Cardiac muscle cell (in vitro differentiated cells and primary cell): Measurements from ENCODE around the gene SLC38A4. TPM values are rescaled to one million over a fixed set of nuclear protein-coding genes. Genes with fewer than 3 reads are reported as not detected.
A peak's percentile ranks its signal among the peaks of the same experiment; 100 is the strongest.

ENCODE experiments used
- DNase-seq, 2 donors: peaks; one replicate each; pipeline versions ENCODE4 v3.0.0 to v3.0.0-alpha.2; 2010 to 2017; ENCODE audit warnings: low read depth in 1 of 2, low spot score in 1 of 2
- H3K27ac ChIP-seq: fragments of 200-600 bp; sonication (generic); 2 replicates; pipeline ENCODE4 v1.5.1; 2016
- H3K27me3 ChIP-seq: fragments of 200-600 bp; sonication (generic); 2 replicates; pipeline ENCODE4 v1.6.0; 2016; ENCODE audit warnings: control low read depth
- H3K36me3 ChIP-seq: fragments of 200-600 bp; sonication (generic); 2 replicates; pipeline ENCODE4 v1.5.1; 2016; ENCODE audit warnings: control low read depth
- H3K4me1 ChIP-seq: fragments of 200-600 bp; sonication (generic); 2 replicates; pipeline ENCODE4 v1.8.1; 2017; ENCODE audit warnings: low read depth, mild to moderate bottlenecking, mixed run types
- H3K4me3 ChIP-seq: fragments of 200-600 bp; sonication (generic); 2 replicates; pipeline ENCODE4 v1.5.1; 2016; ENCODE audit warnings: mild to moderate bottlenecking
- H3K9me3 ChIP-seq: fragments of 200-600 bp; sonication (generic); 2 replicates; pipeline ENCODE4 v1.5.1; 2017; ENCODE audit warnings: low read depth, mild to moderate bottlenecking, control low read depth
- polyA plus RNA-seq: library from polyadenylated mRNA; unstranded; fragments of >200 nt; fragmentation: Nextera tagmentation; extraction: Ambion mirVana; gene quantifications from 2 replicates; pipeline ENCODE4 v1.2.1, GENCODE V29; 2016
- total RNA-seq: library from RNA; depleted of rRNA; stranded (reverse); fragments of >200 nt; gene quantifications from 2 replicates; pipeline ENCODE4 v1.2.3, GENCODE V29; 2016
- TF ChIP-seq, protein P1 (sequence below): IDR thresholded peaks from 2 replicates; pipeline ENCODE4 v1.5.1; 2012; ENCODE audit warnings: low read depth, mild to moderate bottlenecking, low read length

Gene SLC38A4, protein sequence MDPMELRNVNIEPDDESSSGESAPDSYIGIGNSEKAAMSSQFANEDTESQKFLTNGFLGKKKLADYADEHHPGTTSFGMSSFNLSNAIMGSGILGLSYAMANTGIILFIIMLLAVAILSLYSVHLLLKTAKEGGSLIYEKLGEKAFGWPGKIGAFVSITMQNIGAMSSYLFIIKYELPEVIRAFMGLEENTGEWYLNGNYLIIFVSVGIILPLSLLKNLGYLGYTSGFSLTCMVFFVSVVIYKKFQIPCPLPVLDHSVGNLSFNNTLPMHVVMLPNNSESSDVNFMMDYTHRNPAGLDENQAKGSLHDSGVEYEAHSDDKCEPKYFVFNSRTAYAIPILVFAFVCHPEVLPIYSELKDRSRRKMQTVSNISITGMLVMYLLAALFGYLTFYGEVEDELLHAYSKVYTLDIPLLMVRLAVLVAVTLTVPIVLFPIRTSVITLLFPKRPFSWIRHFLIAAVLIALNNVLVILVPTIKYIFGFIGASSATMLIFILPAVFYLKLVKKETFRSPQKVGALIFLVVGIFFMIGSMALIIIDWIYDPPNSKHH
- total RNA-seq = 0.09 and 0.21 TPM in 2 replicates
- polyA plus RNA-seq = 0.12 and 0.49 TPM in 2 replicates

DNA sequence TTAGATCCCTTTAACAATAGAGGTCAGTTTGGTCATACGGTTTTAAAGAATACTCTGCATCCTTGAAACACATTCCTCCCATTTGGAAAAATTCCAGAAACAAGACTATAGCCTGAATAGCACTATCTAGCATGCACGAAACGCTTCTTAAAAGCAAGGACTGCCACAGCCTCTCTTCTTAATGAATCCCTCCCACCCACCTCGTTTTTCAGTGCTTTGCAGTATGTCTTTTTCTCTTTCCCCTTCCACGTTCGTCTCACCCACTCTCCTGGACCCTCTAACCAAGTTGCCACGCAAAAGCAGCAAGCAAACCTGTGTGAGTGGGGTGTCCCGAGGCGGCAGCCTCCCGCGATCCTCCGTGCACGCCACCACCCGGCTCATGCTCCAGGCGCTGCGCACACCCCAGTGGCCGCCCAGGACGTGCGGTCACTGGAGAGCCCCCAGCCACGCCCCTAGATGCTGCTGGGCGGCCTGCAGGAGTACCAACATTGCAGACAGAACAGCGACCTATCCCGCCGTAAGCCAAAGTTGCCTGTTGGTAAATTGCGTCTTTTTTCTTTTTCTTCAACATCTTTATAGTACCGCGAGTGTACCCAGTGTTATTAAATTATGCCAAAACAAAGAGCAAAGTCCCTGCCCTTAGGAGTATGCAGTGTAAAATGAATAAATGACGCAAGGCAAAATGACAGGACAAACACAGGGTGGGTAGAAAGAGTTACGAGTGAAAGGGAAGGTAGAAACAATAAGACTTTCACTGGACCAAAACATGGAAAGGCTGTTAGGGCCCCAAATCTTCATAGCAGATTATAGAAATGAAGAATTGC, at the start of gene SLC38A4:
TSS of gene SLC38A4 (minus strand) at position 407 of the 824 bp plus-strand sequence. CDS start 32,926 bp downstream, outside the sequence.
- no peaks in the 10 kb centered on the region for H3K4me1 ChIP-seq
- no peaks in the 10 kb centered on the region for H3K36me3 ChIP-seq
- peak; percentile 49 to 65 for DNase-seq
- TF ChIP-seq, protein P1, sequence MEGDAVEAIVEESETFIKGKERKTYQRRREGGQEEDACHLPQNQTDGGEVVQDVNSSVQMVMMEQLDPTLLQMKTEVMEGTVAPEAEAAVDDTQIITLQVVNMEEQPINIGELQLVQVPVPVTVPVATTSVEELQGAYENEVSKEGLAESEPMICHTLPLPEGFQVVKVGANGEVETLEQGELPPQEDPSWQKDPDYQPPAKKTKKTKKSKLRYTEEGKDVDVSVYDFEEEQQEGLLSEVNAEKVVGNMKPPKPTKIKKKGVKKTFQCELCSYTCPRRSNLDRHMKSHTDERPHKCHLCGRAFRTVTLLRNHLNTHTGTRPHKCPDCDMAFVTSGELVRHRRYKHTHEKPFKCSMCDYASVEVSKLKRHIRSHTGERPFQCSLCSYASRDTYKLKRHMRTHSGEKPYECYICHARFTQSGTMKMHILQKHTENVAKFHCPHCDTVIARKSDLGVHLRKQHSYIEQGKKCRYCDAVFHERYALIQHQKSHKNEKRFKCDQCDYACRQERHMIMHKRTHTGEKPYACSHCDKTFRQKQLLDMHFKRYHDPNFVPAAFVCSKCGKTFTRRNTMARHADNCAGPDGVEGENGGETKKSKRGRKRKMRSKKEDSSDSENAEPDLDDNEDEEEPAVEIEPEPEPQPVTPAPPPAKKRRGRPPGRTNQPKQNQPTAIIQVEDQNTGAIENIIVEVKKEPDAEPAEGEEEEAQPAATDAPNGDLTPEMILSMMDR = no peak
- H3K4me3 ChIP-seq = peak within 1 kb of the TSS; percentile 14
- no peak within 1 kb of the TSS for H3K27ac ChIP-seq
- H3K27me3 ChIP-seq = peaks cover 83% of the 10 kb centered on the region
- no peaks in the 10 kb centered on the region for H3K9me3 ChIP-seq

DNA sequence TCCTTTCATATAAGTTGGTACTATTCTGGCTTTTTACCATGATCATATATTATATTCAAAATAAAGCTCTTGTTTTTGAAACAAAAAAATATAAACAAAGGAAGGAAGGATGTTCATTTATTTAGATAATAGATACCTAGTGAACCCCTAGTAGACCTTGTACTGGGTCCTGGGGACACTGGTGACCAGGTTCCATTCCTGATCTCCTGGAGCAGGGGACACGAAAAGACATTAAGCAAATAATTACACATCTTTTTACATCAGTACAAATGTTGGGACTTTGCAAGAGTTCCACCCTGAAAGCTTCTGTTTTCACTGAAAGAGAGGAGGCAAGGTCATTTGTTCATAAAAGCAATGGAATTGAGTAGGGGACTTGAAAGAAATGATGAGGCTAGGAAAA, 49.3 kb upstream of the SLC38A4 start:
- H3K36me3 ChIP-seq = no peaks in the 10 kb centered on the region
- no peaks in the 10 kb centered on the region for H3K27me3 ChIP-seq
- no peak overlapping the region for H3K27ac ChIP-seq
- H3K4me1 ChIP-seq = no peaks in the 10 kb centered on the region
- peaks cover 5% of the 10 kb centered on the region for H3K9me3 ChIP-seq
- H3K4me3 ChIP-seq = no peak overlapping the region
- no peak for DNase-seq
- TF ChIP-seq, protein P1 = no peak

DNA sequence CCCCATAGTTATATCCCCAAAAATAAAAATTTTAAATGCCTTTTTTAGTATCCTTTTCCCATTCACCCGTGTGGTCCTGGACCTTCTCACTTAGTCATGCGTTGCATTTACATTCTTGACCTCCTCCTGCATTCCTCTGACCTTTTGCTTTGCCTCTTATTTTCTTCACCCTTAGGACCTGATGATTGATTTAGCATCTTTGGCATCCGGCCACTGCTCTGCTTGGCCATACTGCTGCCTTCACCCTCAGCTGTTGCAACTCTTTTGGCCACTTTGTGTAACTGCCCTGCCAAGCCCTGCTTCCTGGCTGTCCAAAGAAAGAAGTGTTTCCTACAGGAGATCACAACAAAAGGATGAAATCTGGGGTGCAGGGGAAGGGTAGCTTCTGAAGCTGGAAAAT, 48.8 kb upstream of the SLC38A4 start:
- Histone ChIP-seq H3K27ac (no peak overlapping the region), H3K36me3 (no peaks in the 10 kb centered on the region), H3K4me3 (no peak overlapping the region), H3K27me3 (no peaks in the 10 kb centered on the region), H3K9me3 (peaks cover 5% of the 10 kb centered on the region), H3K4me1 (no peaks in the 10 kb centered on the region)
- TF ChIP-seq, protein P1 = no peak
- DNase-seq = peak in 1 of 2 donors; percentile 52

DNA sequence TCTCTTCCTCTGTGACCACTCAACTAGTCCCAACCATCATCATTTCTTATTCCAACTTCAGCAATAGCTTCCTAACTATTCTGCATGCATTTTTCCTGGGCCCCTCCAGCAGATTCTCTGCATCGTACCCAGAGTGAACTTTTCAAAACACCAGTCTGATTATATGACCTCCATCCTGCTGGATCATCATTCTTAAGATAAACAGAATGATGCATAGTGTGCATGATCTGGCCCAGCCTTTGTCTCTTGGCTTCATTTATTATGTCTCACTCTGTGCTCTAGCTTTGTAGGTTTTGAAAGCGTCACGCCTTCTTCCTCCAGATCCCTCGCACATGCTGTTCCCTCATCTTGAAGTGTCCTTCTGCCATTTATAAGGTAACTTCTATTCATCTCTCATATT, 46.3 kb upstream of the SLC38A4 start:
- Histone ChIP-seq H3K27ac (no peak overlapping the region), H3K4me3 (no peak overlapping the region), H3K36me3 (no peaks in the 10 kb centered on the region), H3K9me3 (no peaks in the 10 kb centered on the region), H3K4me1 (no peaks in the 10 kb centered on the region), H3K27me3 (no peaks in the 10 kb centered on the region)
- TF ChIP-seq, protein P1 = no peak
- no peak for DNase-seq

DNA sequence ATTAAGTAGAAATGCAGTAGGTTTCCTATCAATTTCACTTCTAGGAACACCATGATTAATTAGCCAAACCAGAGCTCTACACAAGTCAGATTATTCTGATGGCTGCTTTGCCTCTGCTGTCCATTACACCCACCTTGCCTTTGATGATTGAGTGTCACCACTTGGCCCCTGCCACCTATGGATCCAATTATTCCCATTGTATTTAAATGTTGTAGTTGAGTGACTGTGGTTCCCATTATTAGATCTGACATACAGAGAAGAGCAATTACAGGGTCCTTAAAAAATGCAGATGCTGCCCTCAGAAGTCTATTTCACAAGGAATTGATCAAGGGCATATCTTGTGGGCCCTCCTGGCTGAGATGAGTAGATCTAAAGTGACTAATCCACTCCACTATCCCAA, 39.5 kb upstream of the SLC38A4 start:
- no peaks in the 10 kb centered on the region for H3K27me3 ChIP-seq
- no peaks in the 10 kb centered on the region for H3K4me1 ChIP-seq
- no peak overlapping the region for H3K27ac ChIP-seq
- H3K4me3 ChIP-seq = no peak overlapping the region
- H3K9me3 ChIP-seq = no peaks in the 10 kb centered on the region
- TF ChIP-seq, protein P1 = no peak
- no peak for DNase-seq
- H3K36me3 ChIP-seq = no peaks in the 10 kb centered on the region
